Skeletal muscle tissue (tissue), 4 donors: ENCODE measurements around the gene SZRD1. TPM values are rescaled to one million over a fixed set of nuclear protein-coding genes. Genes with fewer than 3 reads are reported as not detected.
A peak's percentile ranks its signal among the peaks of the same experiment; 100 is the strongest.

Source experiments
- H3K27ac ChIP-seq: one replicate; pipeline ENCODE4 v1.7.0; 2013; ENCODE audit warnings: mild to moderate bottlenecking, low read depth, low read length, inconsistent platforms
- H3K27me3 ChIP-seq, 3 donors: one replicate each; pipeline ENCODE4 v1.7.0; 2013; ENCODE audit warnings: low read length in 3 of 3; ENCODE audit not compliant: control insufficient read depth in 3 of 3, insufficient read depth in 3 of 3
- H3K36me3 ChIP-seq, 3 donors: one replicate each; pipeline ENCODE4 v1.7.0; 2013; ENCODE audit warnings: low read length in 3 of 3; ENCODE audit not compliant: control insufficient read depth in 3 of 3, insufficient read depth in 3 of 3
- H3K4me1 ChIP-seq, 3 donors: one replicate each; pipeline ENCODE4 v1.7.0; 2013; ENCODE audit warnings: low read length in 3 of 3, mild to moderate bottlenecking in 3 of 3; ENCODE audit not compliant: control insufficient read depth in 3 of 3, insufficient read depth in 3 of 3
- H3K4me3 ChIP-seq, 3 donors: one replicate each; pipeline ENCODE4 v1.7.0; 2013; ENCODE audit warnings: low read length in 3 of 3
- H3K9ac ChIP-seq, 3 donors: one replicate each; pipeline ENCODE4 v1.7.0; 2013; ENCODE audit warnings: low read length in 3 of 3, mild to moderate bottlenecking in 3 of 3, moderate library complexity in 2 of 3, low read depth in 1 of 3
- H3K9me3 ChIP-seq, 3 donors: one replicate each; pipeline ENCODE4 v1.7.0; 2013; ENCODE audit warnings: low read length in 3 of 3; ENCODE audit not compliant: control insufficient read depth in 3 of 3
- total RNA-seq: library from RNA; depleted of rRNA; stranded (reverse); fragments of >200 nt; gene quantifications from one replicate; pipeline ENCODE4 v1.2.3, GENCODE V29; 2014
- donor health status: Osteomylitis.

SZRD1 gene
- total RNA-seq, 1 donor from 2014 or later = 13.0 TPM

DNA sequence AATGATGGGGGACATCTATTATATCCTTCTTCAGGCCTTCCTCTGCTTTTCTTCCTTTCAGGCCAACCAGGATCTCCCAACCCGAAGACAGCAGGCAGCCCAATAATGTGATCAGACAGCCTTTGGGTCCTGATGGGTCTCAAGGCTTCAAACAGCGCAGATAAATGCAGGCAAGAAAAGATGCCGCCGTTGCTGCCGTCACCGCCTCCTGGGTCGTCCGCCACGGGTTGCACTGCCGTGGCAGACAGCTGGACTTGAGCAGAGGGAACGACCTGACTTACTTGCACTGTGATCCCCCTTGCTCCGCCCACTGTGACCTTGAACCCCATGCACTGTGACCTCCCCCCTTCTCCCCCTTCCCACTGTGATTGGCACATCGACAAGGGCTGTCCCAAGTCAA is 27.9 kb downstream of the SZRD1 start:
- H3K4me1 ChIP-seq = peaks cover 46 to 56% (median 52%) of the 10 kb centered on the region in 3 donors
- H3K9ac ChIP-seq = no peak overlapping the region
- H3K9me3 ChIP-seq = no peaks in the 10 kb centered on the region
- H3K27ac ChIP-seq = no peak overlapping the region
- no peak overlapping the region for H3K4me3 ChIP-seq
- peaks cover 24 to 34% (median 25%) of the 10 kb centered on the region in 3 donors for H3K36me3 ChIP-seq
- H3K27me3 ChIP-seq = no peaks in the 10 kb centered on the region

DNA sequence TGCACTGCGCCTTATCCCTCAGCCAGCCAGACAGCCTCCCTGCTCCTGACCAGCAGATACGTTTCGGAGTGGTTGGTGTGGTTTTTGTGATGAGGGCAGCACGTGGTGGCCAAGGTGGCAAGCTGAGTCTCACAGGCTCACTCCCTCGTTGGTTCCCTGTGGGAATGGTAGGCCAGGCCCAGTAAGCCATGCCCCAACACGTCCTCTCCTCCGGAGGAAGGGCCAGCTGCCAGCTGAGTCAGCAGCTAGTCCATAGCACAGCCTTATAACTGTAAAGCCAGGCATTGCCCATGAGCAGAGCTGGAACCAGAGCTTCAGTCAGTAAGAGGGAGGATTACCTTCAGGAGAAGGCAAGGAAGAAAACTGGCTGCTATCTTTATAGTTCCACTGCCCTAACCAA is 29.5 kb downstream of the SZRD1 start:
- Histone ChIP-seq H3K27ac (peak overlapping the region; percentile 54), H3K4me3 (no peak overlapping the region), H3K9me3 (no peaks in the 10 kb centered on the region), H3K27me3 (no peaks in the 10 kb centered on the region), H3K9ac (peak overlapping the region in 2 of 3 donors; percentile 51 to 60), H3K4me1 (peaks cover 34 to 41% (median 35%) of the 10 kb centered on the region in 3 donors), H3K36me3 (peaks cover 24 to 34% (median 25%) of the 10 kb centered on the region in 3 donors)

DNA sequence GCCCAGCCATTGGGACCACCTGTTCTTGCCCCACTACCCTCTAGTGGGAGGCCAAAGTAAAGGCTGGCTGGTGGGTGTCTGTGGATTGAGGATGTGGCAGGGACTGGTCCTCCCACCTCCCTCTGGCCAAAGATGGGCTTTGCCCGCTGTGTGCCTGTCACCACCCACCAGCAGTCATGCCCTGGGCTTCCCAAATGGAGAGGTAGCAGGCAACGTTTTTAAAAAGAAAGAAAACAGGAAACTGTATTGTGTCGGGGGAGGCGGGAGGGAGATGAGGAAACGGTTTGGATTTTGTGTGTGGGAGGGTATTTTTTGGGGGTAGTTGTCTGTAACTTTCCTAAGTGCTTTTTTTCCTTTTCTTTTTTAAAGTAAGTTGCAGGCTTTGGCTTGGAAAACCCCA is 30.1 kb downstream of the SZRD1 start:
- Histone ChIP-seq H3K4me1 (peaks cover 29 to 35% (median 30%) of the 10 kb centered on the region in 3 donors), H3K36me3 (peaks cover 24 to 34% (median 25%) of the 10 kb centered on the region in 3 donors), H3K27me3 (no peaks in the 10 kb centered on the region), H3K9me3 (no peaks in the 10 kb centered on the region), H3K9ac (peak overlapping the region in 2 of 3 donors; percentile 51 to 60), H3K27ac (peak overlapping the region; percentile 54), H3K4me3 (no peak overlapping the region)

DNA sequence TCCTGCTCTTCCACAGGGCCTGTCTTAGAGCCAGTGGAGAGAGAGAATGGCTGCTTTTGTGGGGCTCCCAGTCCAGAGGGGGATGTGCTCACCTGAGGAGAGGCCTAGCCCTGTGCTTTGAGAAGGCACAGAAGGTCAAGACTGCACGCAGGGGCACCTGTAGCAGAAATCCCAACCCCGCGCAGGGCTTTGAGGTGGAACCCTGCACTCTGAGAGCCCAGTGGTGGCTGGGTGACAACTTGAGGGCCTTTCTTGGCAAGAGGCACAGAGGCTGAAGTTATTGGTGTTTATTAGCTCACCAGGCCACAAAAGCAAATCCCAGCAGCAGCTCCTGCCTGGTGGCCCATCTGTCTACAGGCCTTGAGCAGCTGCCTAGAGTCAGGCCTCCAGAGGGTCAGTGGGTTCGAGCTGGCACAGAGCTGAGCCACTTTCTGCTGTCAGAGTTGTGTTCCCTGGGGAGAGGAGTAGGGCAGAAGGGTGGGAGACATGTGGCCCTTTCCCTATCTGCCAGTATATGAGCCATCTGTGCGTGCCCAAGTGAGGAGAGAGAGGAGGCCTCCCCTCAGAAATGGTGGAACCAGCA is 31.4 kb downstream of the SZRD1 start:
- Histone ChIP-seq H3K9ac (peak overlapping the region in 2 of 3 donors; percentile 20 to 35), H3K27me3 (no peaks in the 10 kb centered on the region), H3K9me3 (no peaks in the 10 kb centered on the region), H3K4me1 (peaks cover 16 to 22% (median 17%) of the 10 kb centered on the region in 3 donors), H3K36me3 (peaks cover 23 to 31% (median 24%) of the 10 kb centered on the region in 3 donors), H3K27ac (no peak overlapping the region), H3K4me3 (no peak overlapping the region)

DNA sequence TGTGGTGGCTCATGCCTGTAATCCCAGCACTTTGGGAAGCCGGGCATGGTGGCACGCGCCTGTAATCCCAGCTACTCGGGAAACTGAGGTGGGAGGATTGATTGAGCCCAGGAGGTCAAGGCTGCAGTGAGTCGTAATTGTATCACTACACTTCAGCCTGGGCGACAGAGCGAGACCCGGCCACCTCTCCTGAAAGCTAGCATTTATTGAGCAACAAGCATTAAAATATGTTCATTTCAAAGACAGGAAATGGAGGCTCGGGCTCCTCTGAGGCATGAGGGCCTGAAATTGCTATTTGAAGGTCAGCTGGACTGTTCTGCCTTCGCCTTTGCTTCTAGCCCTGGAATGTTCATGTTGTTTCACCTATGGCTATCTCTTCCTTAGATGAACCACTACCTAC is 35.7 kb downstream of the SZRD1 start:
- H3K36me3 ChIP-seq = peaks cover 0 to 7% (median 2%) of the 10 kb centered on the region in 3 donors
- H3K9me3 ChIP-seq = no peaks in the 10 kb centered on the region
- no peak overlapping the region for H3K9ac ChIP-seq
- H3K4me3 ChIP-seq = no peak overlapping the region
- no peaks in the 10 kb centered on the region for H3K27me3 ChIP-seq
- no peaks in the 10 kb centered on the region for H3K4me1 ChIP-seq
- H3K27ac ChIP-seq = no peak overlapping the region

DNA sequence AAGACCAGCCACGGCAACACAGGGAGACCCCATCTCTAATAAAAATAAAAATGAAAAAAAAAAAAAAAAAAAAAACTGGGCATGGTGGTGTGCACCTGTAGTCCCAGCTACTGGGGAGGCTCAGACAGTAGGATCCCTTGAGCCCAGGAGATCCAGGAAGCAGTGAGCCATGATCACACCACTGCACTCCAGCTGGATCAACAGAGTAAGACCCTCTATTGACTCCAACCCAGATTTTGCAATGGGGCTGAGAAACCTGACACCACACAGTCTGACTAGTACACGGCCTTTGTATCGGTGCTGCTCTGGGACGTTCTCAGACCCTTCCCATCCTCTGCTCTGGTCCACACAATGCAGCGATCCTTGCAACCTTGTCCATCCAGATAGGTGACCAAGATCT is 38.4 kb downstream of the SZRD1 start:
- Histone ChIP-seq H3K36me3 (no peaks in the 10 kb centered on the region), H3K9ac (no peak overlapping the region), H3K9me3 (no peaks in the 10 kb centered on the region), H3K4me3 (no peak overlapping the region), H3K27me3 (no peaks in the 10 kb centered on the region), H3K4me1 (no peaks in the 10 kb centered on the region), H3K27ac (no peak overlapping the region)

DNA sequence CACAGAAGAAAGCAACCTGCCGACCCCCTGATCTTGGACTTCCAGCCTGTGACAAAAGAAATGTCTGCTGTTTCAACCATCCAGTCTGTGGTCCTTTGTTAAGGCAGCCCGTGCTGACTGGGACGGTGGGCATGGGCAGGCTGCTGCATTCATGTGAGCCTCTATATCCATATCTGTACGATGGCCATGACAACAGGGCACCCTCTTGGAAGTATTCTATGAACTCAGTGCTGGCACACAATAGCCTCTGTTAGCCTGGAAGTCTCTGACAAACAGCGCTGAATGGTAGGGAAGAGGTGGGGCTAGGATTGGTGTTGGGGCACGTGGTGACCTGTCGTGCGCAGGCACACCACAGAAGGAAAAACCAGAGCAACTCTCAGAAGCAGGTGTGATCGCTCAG is 39.8 kb downstream of the SZRD1 start:
- Histone ChIP-seq H3K9ac (no peak overlapping the region), H3K36me3 (no peaks in the 10 kb centered on the region), H3K4me3 (no peak overlapping the region), H3K27me3 (no peaks in the 10 kb centered on the region), H3K4me1 (no peaks in the 10 kb centered on the region), H3K27ac (no peak overlapping the region), H3K9me3 (no peaks in the 10 kb centered on the region)

DNA sequence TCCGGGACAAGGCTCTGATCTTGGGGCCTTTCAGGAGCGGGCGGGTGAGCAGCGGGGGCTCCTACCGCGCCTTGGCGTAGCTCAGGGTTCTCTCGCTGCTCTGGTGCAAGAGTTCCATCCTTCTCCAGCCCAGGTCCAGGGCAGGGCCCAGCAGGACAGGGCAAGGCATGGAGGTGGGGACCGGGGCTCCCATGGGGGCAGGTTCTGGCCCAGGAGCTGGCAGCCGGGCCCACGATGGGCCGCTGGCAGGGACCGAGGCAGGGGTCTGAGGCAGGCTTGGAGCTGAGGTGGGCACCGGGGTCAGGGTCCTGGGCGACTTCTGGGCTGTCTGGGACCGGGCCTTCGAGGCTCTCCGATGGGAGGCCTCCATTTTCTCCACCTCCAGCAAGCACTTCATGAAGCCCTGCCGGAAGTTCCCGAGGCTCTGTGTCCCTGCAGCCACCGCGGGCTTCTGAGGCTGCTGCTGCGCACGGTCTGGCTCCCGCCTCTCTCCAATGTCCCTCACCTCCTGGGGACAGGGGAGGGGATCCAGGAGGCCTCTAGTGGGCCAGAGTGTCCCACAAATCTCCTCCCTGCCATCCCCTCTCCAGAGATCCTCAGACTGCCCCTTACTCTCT is 42.6 kb downstream of the SZRD1 start:
- H3K36me3 ChIP-seq = no peaks in the 10 kb centered on the region
- H3K27ac ChIP-seq = no peak overlapping the region
- H3K4me1 ChIP-seq = no peaks in the 10 kb centered on the region
- H3K9ac ChIP-seq = no peak overlapping the region
- no peaks in the 10 kb centered on the region for H3K9me3 ChIP-seq
- H3K4me3 ChIP-seq = no peak overlapping the region
- H3K27me3 ChIP-seq = no peaks in the 10 kb centered on the region

DNA sequence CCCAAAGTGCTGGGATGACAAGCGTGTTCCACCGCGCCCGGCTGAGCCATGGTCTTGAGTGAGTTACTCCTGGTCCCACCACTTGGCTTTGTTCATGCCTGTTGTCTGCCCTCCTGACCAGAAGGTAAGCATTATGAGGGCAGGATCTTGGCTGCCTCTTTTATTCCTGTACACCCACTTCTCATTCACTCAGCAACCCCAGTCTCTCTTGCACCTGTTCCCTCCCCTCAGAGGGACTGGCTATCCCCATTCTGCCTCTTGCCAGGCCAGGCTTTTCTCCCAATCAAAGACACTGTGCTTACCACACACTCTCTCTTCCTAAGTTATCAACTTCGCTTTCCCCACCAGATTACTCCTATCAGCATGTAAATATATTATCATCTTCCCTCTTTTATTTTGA is 43.8 kb downstream of the SZRD1 start:
- H3K36me3 ChIP-seq = no peaks in the 10 kb centered on the region
- H3K4me1 ChIP-seq = no peaks in the 10 kb centered on the region
- H3K9me3 ChIP-seq = no peaks in the 10 kb centered on the region
- H3K27me3 ChIP-seq = no peaks in the 10 kb centered on the region
- no peak overlapping the region for H3K9ac ChIP-seq
- H3K27ac ChIP-seq = no peak overlapping the region
- H3K4me3 ChIP-seq = no peak overlapping the region

DNA sequence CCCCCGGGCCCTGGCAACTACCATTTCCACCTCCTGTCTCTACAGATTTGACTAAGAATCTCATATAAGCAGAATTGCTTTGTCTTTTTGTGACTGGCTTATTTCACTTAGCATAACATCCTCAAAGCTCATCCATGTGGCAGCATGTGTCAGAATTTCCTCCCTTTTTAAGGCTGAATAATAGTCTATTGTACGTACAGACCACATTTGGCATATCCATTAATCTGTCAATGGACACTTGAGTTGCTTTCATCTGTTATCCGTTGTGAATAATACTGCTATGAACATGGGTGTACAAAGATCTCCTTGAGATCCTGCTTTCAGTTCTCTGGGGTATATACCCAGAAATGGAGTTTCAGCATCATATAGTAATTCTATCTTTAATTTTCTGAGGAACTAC is 46.1 kb downstream of the SZRD1 start:
- Histone ChIP-seq H3K4me3 (no peak overlapping the region), H3K9me3 (no peaks in the 10 kb centered on the region), H3K4me1 (no peaks in the 10 kb centered on the region), H3K9ac (no peak overlapping the region), H3K27me3 (no peaks in the 10 kb centered on the region), H3K27ac (no peak overlapping the region), H3K36me3 (no peaks in the 10 kb centered on the region)
